T-helper 22 cell (primary cell): ENCODE results near the gene MRPS11.
"Not testable (repeated sequence)": the region's sequence is repeated elsewhere in the genome, so short reads cannot be mapped to it uniquely, and the experiment has no call there.

Source experiments
- DNase-seq: peaks from one replicate; pipeline ENCODE4 v3.0.0-alpha.2; 2020; ENCODE audit warnings: low read depth

Gene MRPS11

DNA sequence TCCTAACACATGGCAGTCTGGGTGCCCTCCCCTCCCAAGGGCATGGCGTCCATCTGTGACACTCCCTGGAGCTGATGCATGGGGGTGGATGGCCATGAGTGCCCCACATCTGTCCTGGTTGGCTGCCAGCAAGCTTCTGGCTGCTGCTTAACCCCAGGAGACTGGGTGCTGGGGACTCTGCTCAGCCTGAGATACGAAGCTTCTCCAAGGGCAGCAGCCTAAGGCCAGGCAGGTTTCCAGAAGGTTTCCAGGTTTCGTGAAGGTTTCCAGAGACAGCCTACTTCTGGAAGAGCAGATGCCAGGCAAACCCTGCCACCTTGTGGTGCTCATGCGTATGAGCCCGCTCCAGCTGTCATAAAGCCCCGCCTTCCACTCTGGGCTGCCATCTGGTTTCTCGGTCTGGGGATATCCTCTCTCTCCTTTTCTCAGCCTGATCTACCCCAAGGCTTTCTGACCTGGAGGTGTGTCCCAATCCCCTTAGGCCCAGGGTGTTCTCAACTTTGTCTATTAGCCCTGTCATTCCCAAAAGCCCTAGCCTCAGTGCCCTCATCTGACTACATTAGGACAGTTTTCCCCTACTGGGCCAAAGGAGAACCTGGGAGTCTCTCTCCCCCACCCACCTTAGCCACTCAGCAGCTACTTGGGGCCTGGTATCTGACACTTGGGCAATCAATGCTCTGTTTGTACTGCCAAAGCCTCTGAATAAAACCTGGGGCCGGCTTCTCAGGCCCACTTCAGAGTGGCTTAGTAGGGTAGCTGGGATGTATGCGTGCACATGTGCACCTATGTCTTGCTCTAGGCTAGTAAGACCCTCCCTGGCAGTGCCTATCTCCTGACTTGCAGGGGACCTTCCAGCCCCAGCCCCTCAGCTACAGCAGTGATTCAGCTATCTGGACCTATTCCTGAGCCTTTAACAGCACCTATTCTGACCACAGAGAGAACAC, 12.4 kb upstream of the MRPS11 start:
- no peak for DNase-seq

DNA sequence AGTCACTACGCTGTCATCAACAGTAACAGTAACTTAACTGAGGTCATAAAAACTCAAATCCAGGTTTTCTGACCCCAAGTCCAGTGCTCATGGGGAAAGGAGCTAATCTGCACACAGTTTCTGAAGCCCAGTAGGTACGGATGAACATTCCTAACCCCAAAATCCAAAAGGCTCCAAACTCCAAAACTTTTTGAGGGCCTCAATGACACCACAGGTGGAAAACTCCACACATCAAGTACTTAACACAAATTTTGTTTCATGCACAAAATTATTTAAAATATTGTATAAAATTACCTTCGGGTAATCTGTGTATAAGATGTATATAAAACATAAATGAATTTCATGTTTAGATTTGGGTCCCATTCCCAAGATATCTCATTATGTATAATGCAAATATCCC, 10.8 kb upstream of the MRPS11 start:
- DNase-seq = no peak

DNA sequence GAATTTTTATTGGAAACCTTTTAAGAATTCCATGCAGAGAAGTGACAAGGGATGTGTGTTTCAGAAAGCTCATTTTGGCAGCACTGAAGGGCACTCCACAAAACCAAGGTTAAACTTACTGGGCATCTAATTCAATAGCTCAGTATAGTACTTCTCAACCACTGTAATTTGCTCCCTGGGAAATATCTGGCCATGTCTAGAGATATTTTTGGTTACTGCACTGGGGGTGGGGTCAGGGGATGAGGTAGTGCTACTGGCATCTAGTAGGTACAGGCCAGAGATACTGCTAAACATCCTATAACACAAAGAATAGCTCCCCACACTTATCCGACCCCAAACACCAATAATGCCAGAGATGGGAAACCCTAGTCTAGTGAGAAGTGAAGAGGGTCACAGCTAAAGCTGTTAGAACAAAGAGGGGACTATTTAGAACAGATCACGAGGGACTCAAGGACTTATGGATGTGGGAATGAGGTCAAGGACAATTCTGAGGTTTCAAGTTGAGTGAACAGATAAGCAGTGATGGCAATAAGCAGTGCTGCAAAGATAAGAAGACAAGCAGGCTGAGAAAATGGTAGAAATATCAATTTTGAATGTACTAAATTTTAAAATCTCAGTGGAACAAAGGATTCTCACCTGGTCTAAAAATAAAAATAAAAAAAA, 3.5 kb upstream of the MRPS11 start:
- DNase-seq = no peak

DNA sequence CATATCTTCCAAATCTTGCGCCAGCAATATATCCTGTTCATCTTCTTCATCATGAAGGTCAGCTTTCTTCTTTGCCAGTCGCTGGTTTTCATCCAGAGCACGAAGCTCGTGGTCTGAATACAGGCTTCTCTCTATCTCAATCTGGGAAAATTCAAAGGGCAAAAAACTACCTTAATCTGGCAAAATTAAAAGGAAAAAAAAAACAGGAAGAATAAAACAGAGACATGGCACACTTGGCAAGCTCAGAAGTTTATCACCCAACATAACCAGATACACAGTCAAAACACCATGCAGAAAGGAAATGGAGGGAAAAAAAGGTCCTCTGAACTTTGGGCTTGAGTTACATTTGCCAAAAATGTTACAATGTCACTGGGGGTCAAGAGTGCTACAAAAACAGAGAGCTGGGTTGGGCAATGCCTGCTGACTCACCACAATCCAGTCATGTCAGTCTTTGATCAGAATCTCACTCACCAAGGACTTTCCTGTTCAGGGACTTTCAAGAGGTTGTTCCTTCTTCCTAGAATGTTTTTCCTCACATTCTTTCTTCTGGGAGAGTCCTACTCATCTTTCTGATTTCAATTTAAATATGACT, 1.8 kb upstream of the MRPS11 start:
- no peak for DNase-seq

DNA sequence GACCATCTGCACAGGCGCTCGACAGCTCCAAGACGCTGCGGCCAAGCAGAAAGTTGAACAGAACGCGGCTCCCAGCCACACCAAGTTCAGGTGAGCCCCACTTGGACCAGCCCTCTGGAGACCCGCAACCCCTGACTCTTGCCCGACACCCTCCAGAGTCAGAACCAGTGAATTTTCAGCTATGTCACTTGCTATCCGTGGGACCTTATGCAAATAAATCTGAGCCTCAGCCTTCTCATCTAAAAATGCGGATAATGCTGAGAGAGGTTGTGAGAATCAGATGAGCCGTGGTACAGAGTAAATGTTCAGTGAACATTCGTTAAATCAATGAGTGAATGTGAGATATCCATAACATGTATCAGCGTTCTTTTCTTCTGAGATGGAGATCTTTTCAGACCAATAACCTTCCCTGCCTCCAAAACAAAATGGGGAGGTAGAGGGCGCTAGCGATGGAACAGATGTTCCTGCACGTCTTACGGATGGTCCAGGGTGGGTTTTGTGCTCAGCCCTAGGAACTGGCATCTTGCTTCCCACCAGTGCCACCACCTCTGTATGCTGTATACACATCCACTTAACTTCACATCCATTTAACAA, 524 bp downstream of the MRPS11 start:
- DNase-seq = no peak

DNA sequence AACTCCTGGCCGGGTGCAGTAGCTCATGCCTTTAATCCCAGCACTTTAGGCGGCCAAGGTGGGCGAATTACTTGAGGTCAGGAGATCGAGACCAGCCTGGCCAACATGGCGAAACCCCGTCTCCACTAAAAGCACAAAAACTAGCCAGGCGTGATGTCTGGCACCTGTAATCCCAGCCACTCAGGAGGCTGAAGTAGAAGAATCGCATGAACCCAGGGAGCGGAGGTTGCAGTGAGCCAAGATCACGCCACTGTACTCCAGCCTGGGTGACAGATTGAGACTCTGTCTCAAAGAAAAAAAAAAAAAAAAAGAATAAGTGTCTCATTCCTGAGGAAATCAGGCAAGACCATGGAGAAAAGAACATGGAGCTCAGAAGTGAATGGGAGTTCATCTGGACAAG, 1.2 kb downstream of the MRPS11 start:
- not testable (repeated sequence) for DNase-seq

DNA sequence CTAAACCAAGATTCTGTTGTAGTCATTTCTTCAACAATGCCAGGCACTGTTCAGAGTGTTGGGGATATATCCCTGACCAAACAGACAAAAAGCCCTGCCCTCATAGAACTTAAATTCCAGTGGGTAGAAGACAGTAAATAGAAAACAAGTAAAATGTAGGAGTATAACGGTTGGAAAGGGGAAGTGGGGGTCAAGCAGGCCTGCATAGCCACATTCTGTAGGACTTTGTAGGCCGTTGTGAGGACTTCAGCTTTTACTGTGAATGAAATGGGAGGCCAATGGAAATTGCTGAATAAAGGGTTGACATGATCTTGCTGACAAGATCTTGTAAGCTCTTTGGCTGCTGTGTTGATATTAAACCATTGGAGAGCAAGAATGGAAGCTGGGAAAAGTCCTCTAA, 1.8 kb downstream of the MRPS11 start:
- DNase-seq = no peak

DNA sequence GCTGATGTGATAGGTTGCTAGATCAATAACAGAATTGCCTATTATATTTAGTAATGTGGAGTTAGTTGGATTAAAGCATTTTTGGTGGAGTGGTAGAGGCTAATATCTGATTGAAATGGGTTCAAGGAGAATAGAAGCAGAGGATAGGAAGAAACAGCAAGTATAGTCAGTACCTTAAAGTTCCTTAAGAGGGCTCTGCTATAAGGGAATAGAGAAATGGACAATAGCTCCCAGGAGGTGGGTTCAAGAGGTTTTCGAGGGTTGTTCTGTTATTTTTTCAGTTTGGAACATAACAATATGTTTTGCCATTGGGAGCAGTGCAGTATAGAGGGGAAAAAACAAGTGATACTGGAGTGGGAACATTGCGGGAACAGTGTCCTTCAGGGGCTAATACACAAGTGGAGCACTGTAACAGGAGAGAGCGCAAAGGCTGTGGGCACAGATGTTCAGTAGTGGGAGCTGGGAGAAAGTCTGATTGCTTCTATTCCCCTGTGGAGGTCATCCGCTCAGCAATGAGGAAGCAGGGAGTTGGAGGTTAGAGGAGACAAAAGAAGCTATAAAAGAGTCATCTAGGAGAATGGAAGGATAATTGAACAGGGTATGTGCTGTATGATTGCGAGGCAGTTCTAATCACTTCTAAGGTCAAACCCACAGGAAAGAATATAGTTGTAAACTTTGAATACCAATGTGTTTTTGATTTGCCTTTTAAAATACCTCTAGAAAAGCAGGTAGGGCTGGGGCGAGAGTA, 3.3 kb downstream of the MRPS11 start:
- no peak for DNase-seq

DNA sequence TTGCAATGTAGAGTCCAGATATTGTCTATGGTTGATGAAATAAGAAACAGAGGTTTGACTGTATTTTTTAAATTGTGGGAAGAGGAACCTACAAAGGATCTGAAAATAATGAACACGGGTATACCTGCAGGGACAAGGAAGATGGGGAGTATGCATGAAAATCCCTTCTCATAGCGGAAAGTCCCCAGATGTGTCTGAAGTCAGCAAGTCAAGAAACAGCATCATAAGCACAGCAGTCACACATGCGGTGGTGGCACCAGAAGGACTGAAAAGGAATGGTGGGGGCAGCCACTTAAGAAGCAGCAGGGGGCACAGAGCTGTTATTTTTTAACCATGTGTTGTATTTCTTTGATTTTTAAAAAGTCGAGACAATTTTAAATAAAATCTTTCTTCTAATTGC, 4.7 kb downstream of the MRPS11 start:
- DNase-seq = no peak

DNA sequence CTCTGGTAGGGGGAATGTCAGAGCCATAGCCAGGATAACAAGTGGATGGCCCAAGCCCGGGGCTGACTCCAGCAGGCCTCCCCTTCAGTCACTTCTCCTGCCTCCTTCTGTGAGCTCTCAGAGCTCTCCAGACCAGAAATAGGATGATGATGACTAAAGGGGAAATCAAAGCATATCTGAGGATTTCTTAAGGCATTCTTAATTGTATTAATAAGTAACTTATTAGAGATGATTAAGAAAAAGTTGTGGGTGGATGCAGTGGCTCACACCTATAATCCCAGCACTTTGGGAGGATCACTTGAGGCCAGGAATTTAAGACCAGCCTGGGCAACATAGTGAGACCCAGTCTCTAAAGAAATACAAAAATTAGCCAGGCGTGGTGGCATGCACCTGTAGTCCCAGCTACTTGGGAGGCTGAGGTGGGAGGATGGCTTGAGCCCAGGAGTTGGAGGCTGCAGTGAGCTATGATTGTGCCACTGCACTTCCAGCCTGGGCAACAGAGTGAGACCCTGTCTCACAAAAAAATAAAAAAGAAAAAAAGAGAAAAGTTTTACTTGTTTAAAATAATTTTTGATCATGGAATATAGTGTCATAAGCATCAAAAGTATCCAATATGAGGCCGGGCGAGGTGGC, 6.3 kb downstream of the MRPS11 start:
- not testable (repeated sequence) for DNase-seq

DNA sequence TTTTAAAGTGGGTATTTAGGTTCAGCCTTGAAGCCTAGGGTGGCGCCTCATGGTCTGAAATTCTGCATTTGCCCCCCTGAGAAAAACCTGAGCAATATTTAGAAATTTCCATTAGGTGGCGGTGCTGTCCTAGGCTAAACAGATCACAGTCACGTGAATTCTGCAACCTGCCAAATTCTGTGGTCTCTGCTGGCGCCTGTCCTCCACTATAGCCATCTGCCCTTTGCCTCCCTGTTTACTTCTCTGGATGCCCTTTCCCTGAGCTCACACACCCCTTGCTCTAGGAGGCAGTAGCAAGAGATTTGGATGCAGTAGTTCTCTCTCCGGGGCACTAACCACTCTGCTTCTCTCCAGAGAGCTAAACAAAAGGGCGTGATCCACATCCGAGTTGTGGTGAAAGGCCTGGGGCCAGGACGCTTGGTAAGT, 9.1 kb downstream of the MRPS11 start:
- no peak for DNase-seq

DNA sequence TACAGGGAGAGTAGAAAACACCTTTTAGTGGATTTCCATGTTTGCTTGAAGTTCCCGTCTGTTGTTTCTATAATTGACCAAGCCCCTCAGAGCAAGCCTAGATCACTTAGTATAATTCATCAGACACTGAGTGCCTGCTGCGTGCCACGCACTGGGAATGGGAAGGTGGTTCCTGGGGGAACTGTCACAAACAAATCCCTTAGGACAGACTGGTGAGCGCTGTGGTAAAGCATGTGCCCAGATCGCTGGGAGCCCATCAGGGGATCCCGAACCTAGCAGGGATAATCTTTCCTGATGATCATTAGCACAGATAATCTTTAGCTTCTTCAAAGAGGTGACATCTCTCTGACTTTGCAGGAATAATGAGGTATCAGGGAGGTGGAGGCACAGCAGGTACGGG, 9.6 kb downstream of the MRPS11 start:
- no peak for DNase-seq

DNA sequence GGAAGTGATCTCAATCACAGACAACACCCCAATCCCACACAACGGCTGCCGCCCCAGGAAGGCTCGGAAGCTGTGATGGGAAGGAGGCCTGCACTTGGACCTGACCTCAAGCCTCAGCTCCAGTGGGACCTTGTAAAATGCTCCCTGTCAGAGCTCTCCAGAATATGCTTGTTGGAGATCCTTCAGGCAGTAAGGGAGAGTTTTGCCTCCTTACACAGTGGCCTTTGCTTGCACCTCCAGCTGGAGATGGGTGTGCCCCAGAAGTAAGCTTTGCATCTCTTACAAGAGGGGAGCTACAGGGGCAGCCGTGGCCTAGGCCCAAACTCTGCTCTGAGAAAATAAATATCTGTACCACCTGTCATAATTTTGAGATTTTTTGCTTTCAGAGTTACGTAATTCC, 10.4 kb downstream of the MRPS11 start:
- DNase-seq = no peak

DNA sequence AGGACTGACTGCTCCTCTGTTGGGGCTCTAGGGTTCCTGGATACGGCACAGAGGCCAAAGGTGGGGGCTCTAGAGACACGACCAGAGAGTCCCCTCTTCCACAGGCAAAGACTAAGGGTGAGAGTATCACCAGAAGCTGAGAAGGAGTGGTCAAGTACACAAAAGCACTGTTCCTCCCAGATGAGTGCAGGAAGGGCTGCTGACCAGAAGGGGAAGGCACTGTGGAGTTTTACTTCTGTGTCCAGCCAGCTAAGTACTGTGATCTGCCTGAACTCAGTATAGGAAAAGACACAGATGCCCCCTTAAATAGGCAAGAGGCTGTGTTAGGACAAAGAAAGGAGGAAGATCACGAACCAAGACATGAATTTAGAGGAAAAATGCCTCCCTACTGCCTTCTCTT, 11.7 kb downstream of the MRPS11 start:
- DNase-seq = no peak

DNA sequence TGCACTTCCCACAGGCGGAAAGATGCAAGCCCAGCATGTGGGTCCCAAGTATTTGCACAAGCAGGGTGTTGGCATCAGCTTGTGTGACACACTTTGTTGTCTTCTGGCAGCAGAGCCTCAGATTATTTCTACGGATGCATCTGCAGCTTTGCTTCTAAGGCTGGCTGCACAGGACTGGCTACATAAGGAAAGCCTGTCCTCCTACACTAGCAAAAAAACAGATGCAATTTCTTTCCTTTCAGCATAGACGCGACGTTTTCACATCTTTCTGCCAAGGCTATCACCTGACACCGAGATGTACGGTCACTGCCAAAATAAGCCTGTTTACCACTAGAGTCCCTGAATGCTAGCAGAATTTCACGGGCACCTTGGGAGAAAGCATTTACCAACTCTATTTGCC, 13.5 kb downstream of the MRPS11 start:
- no peak for DNase-seq

DNA sequence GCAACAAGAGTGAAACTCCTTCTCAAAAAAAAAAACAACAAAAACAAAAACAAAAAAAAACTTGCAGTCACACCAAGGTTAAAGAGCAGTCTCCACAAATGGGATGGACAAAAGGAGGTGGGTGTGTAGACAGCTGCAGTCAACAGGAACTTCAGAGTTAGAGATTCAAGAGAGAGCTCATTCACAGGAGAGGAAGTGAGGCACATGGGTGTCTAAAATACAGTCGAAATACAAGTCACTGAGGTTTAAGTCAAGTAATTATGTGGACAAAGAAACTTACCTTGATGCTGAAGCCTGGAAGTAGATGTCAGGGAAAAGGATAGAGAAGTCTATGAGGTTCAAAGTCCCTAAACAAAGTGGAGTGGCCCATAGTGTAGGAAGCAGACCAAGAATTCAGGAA, 14.8 kb downstream of the MRPS11 start:
- no peak for DNase-seq

DNA sequence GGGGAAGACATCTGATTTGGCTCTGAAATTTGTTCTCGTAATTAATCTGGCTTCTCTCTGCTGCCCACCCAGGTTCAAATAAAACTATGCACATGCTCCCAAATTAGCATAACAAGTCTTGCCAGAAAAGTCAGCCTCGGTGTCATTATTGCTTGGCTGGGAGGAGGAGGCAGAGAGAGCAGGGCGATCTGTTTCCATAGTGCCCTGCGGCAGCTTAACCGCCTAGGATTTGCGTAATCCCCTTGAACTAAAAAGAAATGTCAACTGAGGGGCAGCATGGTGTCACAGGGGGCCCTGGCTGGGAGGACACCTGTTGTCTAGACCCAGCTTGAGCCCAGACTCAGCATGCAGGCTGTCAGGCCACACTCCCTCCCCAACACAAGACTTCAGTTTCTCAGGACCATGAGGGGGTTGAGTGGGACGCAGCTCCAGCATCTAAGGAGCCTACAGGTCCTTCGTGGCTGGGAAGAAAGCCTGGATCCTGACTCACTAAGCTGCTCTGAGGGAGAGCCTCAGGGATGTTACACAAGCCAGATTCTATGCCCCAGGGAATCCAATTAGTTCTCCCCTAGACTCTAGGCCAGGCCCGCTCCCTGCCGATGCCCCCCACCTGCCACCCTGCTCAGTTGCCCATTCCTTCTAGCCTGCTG, 17.3 kb downstream of the MRPS11 start:
- no peak for DNase-seq

DNA sequence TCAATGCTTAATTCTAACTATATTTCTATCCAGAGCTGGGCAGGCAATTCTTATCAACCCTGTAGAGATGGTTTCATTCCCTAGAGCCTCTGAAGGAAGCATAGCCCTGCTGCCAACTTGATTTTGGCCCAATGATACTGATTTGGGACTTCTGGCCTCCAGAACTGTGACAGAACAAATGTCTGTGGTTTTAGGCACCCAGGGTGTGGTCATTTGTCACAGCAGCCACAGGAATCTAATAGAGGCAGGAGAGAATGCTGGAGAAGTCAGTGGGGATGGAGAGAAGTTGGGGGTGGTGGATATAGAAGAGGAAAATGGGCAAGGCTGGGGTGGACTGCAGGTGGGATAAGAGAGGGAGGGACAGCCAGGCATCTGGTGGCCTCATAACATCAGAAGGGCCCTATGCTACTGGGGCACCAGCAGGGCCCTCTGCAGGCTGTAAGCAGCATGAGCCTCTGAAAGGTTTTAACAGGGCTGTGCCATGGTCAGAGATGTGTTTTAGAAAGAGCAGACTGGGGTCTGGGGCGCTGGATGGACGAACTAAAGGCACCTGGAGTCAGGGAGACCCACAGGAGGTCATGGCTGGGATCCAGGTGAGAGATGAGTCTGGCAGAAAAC, 19.8 kb downstream of the MRPS11 start:
- no peak for DNase-seq

DNA sequence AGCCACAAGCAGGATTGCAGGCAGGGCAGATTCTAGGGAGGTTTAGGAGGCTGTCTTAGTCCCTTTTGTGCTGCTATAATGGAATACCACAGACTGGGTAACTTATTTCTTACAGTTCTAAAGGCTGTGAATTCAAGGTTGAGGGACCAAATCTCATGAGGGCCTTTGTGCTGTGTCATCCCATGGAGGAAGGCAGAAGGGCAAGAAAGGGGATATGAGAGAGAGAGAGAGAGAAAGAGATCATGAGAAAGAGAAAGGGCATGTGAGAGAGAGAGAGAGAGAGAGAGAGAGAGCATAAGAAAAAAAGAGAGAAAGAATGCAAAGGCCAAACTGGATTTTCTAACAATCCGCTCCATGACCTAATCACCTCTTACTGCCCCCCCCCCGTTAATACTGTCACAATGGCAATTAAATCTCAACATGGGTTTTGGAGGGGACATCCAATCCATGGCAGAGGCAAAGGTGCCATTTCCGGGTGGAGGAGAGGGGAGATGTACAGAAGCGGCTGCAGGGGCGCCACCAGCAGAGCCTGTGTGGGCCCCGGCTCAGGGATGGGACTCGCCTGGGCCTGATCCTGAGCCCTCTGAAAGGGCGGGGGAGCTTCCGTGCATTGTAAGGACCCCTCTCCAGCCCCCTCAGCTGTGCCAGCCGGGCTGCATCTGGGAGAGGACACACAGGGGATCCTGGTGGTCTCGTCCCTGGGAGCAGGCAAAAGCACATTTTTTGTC, 20.5 kb downstream of the MRPS11 start:
- no peak for DNase-seq

DNA sequence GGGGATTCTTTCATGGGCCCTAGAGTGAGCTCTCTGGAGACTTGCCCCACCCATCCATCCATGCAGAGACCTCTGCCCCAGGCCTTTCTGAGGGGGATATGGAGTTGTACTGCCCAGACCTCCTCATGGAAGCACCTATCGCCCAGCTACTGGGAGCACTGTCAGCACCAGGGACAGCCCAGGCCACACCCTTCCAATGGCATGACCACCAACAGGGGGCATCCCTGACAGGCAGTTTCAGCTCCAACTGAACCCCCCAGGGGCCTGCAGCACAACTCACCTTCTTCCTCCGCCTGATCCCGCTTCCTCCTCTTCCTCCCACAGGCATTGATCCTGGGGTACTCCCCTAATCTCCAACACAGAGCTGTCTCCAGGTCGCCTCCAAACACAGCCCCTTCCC, 21.8 kb downstream of the MRPS11 start:
- DNase-seq = no peak
